Measurements from ENCODE around the gene NBL1. TPM values are rescaled to one million over a fixed set of nuclear protein-coding genes. Genes with fewer than 3 reads are reported as not detected.
"Not testable (repeated sequence)": the region's sequence is repeated elsewhere in the genome, so short reads cannot be mapped to it uniquely, and the experiment has no call there.

NBL1 gene
- total RNA-seq, 2 donors from 2014 or later, result 32.0 to 32.3 TPM

DNA sequence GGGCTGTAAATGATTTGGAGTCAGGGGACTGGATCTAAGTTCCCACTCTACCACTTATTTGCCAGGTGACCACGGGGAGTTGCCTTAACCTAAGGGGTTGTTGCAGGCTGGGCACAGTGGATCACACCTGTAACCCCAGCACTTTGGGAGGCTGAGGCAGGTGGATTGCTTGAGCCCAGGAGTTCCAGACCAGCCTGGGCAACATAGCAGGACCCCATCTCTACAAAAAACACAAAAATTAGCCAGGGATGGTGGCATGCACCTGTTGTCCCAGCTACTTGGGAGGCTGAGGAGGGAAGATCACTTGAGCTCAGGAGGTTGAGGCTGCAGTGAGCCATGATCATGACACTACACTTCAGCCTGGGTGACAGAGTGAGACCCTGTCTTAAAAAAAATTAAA lies 13.9 kb upstream of the NBL1 start:
- H3K36me3 Mint-ChIP-seq (ENCODE audit: low read depth); H3K9me3 ChIP-seq (ENCODE audit: control insufficient read depth, low read length, poor library complexity, severe bottlenecking); H3K4me3 Mint-ChIP-seq; H3K27me3 Mint-ChIP-seq; ATAC-seq; H3K4me1 Mint-ChIP-seq; DNase-seq: not testable (repeated sequence)
- peak overlapping the region; percentile 29 for H3K27ac Mint-ChIP-seq

DNA sequence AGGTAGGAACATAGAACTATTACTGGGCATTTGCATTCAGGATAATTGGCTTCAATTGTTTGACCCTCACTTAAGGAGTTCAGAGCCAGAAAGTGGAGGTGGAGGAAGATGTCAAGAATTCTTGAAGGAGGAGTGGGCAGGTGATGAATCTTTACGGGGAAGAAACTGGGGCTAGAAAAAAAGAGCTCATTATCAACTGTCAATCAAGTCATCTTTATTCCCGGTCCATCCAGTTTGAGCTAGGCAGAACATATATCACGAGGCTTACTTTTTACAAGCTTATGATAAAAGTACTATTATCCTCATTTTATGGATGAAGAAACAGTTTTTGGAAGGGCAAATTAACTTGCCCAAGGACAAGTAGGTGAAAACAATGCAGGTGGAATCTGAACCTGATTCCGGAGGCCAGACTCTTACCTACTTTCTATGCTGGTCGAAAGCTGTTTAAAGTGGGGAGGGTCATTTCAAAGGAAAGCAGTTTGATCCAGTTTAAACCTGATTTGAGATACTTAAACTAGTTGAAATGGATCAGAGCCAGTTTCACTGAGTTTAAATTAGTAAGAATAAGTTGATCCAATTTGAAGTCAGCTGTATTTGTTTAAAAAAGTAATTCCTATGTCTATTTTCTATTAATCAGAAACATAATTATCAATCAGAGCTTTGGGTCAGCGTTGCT lies 13.3 kb upstream of the NBL1 start:
- Mint-ChIP-seq H3K27ac (peak overlapping the region; percentile 29), H3K4me3 (no peak overlapping the region), H3K27me3 (no peaks in the 10 kb centered on the region), H3K4me1 (no peaks in the 10 kb centered on the region), H3K36me3 (ENCODE audit: low read depth) (no peaks in the 10 kb centered on the region)
- no peaks in the 10 kb centered on the region for H3K9me3 ChIP-seq (ENCODE audit: control insufficient read depth, low read length, poor library complexity, severe bottlenecking)
- DNase-seq, result no peak
- ATAC-seq, result no peak

DNA sequence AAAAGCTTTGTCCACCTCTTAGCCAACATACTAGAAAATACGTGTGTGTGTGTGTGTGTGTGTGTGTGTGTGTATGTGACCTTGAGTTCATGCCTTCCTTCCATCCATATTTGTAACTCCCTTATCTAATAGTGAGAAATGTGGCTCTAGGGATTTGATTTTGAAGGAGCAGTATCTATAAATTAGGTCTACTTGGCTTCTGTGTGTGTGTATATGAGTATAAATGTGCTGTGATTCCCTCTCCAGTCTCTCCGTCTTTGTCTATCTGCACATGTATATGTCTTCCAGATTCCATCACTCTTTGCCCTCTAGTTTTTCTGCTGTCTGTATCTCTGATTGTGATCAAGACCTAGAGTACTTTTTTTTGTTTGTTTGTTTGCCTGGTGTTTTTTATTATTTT lies 11.9 kb upstream of the NBL1 start:
- Mint-ChIP-seq H3K36me3 (ENCODE audit: low read depth) (no peaks in the 10 kb centered on the region), H3K27me3 (no peaks in the 10 kb centered on the region), H3K4me3 (no peak overlapping the region), H3K4me1 (no peaks in the 10 kb centered on the region), H3K27ac (peak overlapping the region; percentile 14)
- H3K9me3 ChIP-seq (ENCODE audit: control insufficient read depth, low read length, poor library complexity, severe bottlenecking), result no peaks in the 10 kb centered on the region
- ATAC-seq (no peak), DNase-seq (no peak)

DNA sequence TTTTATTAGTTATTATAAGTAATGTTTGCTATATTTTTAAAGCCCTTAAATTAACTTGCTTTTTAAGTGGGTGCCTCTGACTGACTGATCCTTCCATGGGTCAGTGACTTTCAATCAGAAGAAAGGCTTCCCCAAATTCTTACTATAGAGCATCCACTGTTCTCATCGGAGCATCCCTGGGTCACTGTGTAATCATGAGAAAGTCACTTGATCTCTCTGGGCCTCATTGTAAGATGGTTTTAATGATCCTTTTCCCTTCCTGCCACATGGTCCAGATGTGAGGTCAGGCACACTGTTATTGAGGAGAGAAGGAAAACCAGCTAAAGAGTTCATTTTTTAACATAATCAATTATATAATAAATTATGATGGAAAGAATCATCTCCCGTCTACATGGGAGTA lies 11.0 kb upstream of the NBL1 start:
- no peaks in the 10 kb centered on the region for H3K9me3 ChIP-seq (ENCODE audit: control insufficient read depth, low read length, poor library complexity, severe bottlenecking)
- ATAC-seq (no peak), DNase-seq (no peak)
- no peaks in the 10 kb centered on the region for H3K36me3 Mint-ChIP-seq (ENCODE audit: low read depth)
- H3K27ac Mint-ChIP-seq, result no peak overlapping the region
- no peaks in the 10 kb centered on the region for H3K4me1 Mint-ChIP-seq
- no peaks in the 10 kb centered on the region for H3K27me3 Mint-ChIP-seq
- no peak overlapping the region for H3K4me3 Mint-ChIP-seq

DNA sequence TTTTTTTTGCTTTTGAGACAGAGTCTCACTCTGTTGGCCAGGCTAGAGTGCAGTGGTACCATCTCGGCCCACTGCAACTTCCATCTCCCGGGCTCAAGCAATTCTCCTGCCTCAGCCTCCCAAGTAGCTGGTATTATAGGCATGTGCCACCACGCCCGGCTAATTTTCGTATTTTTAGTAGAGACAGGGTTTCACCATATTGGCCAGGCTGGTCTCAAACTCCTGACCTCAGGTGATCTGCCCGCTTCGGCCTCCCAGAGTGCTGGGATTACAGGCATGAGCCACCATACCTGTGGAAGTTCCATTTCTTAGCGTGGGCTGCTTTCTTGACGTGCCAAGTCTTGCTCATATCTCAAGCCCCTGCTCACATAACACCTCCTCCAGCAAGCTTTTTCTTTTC lies 9.0 kb upstream of the NBL1 start:
- H3K4me3 Mint-ChIP-seq; ATAC-seq; H3K9me3 ChIP-seq (ENCODE audit: control insufficient read depth, low read length, poor library complexity, severe bottlenecking); H3K27me3 Mint-ChIP-seq; H3K36me3 Mint-ChIP-seq (ENCODE audit: low read depth); DNase-seq; H3K4me1 Mint-ChIP-seq; H3K27ac Mint-ChIP-seq: not testable (repeated sequence)

DNA sequence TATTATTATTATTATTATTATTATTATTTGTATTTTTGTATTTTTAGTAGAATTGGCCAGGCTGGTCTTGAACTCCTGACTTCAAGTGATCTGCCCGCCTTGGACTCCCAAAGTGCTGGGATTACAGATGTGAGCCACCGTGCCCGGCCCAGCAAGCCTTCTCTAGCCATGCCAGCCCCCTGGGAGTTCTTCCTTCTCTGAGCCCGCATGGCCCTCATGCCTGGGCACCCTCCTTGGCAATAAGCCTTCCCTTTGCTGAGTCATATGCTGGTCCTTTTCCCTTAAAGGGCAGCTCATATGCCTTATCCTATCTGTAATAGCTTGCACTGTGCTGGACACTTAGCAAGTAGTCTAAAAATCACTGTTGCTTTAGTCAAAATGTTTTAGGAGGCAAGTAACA lies 8.5 kb upstream of the NBL1 start:
- no peaks in the 10 kb centered on the region for H3K9me3 ChIP-seq (ENCODE audit: control insufficient read depth, low read length, poor library complexity, severe bottlenecking)
- no peaks in the 10 kb centered on the region for H3K36me3 Mint-ChIP-seq (ENCODE audit: low read depth)
- no peak for ATAC-seq
- no peak overlapping the region for H3K4me3 Mint-ChIP-seq
- H3K4me1 Mint-ChIP-seq, result no peaks in the 10 kb centered on the region
- H3K27ac Mint-ChIP-seq, result no peak overlapping the region
- no peak for DNase-seq
- no peaks in the 10 kb centered on the region for H3K27me3 Mint-ChIP-seq

DNA sequence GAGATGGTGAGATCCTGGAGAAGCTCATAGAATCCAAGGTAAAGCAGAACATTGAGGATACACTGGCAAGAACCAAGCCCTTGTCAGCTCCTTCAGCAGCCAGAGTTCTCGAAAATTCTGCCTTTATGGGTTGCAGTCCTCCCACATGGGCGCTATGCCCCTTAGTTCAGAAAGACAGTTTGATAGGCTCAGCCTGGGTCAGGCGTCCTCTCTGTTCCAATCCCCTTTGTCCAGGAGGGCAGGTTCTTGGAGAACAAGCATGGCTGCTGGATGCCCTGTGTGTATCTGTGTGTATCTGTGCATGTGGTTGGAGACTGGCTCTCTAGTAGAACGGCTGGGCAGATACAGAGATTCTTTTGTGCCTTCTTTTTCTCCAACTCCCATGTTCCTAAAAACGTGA lies 8.0 kb upstream of the NBL1 start:
- H3K4me1 Mint-ChIP-seq, result no peaks in the 10 kb centered on the region
- H3K36me3 Mint-ChIP-seq (ENCODE audit: low read depth), result no peaks in the 10 kb centered on the region
- no peak overlapping the region for H3K4me3 Mint-ChIP-seq
- no peak overlapping the region for H3K27ac Mint-ChIP-seq
- ATAC-seq, result no peak
- DNase-seq, result no peak
- no peaks in the 10 kb centered on the region for H3K27me3 Mint-ChIP-seq
- no peaks in the 10 kb centered on the region for H3K9me3 ChIP-seq (ENCODE audit: control insufficient read depth, low read length, poor library complexity, severe bottlenecking)

DNA sequence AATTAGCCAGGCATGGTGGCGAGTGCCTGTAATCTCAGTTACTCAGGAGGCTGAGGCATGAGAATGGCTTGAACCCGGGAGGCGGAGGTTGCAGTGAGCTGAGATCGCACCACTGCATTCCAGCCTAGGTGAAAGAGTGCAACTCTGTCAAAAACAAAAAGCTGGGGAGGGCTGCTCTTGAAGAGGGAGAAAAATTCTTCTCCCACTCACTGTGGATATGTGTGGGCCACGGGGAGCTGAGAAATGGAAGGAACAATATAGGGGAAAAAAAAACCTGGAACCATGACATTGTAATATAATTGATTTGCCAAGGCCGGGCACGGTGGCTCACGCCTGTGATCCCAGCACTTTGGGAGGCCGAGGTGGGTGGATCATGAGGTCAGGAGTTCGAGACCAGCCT lies 7.4 kb upstream of the NBL1 start:
- H3K9me3 ChIP-seq (ENCODE audit: control insufficient read depth, low read length, poor library complexity, severe bottlenecking); H3K4me1 Mint-ChIP-seq; H3K27ac Mint-ChIP-seq; DNase-seq; ATAC-seq; H3K36me3 Mint-ChIP-seq (ENCODE audit: low read depth); H3K27me3 Mint-ChIP-seq: not testable (repeated sequence)
- H3K4me3 Mint-ChIP-seq, result peak overlapping the region; percentile 7

DNA sequence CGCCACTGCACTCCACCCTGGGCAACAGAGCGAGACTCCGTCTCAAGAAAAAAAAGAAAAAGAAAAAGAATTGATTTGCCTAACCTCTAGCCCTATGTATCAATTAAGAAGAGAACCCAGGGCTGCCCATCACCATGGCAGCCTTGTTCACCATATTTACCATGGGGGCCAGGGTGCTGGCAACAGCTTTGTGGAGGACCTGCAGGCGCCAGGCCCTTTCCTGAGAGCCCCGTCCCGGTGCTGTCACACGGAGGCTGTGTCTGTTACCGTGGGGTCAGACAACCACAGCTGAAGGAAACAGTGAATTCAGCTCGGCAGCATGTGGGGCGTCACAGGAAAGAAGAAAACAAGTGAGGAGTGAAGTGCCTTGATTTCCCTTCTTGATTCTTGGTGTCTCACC lies 6.5 kb upstream of the NBL1 start:
- DNase-seq (no peak), ATAC-seq (no peak)
- no peaks in the 10 kb centered on the region for H3K27me3 Mint-ChIP-seq
- no peak overlapping the region for H3K27ac Mint-ChIP-seq
- H3K4me3 Mint-ChIP-seq, result no peak overlapping the region
- no peaks in the 10 kb centered on the region for H3K9me3 ChIP-seq (ENCODE audit: control insufficient read depth, low read length, poor library complexity, severe bottlenecking)
- H3K36me3 Mint-ChIP-seq (ENCODE audit: low read depth), result no peaks in the 10 kb centered on the region
- H3K4me1 Mint-ChIP-seq, result no peaks in the 10 kb centered on the region

DNA sequence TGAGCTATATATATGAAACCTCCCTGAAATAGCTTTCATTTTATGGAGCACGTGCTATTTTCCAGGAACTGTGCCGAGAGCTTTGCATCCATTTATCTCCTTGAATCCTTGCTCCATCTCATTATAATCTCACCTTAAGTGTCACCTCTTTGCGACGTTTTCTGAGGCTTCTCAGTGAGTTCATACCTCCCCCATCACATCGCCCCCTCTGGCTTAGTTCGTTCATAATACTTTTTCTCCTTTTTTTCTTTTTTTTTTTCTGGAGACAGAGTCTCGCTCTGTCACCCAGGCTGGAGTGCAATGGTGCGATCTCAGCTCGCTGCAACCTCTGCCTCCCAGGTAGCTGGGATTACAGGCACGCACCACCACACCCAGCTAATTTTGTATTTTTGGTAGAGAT lies 4.9 kb upstream of the NBL1 start:
- H3K27me3 Mint-ChIP-seq; H3K9me3 ChIP-seq (ENCODE audit: control insufficient read depth, low read length, poor library complexity, severe bottlenecking); H3K27ac Mint-ChIP-seq; H3K4me1 Mint-ChIP-seq; ATAC-seq; H3K36me3 Mint-ChIP-seq (ENCODE audit: low read depth); DNase-seq; H3K4me3 Mint-ChIP-seq: not testable (repeated sequence)

DNA sequence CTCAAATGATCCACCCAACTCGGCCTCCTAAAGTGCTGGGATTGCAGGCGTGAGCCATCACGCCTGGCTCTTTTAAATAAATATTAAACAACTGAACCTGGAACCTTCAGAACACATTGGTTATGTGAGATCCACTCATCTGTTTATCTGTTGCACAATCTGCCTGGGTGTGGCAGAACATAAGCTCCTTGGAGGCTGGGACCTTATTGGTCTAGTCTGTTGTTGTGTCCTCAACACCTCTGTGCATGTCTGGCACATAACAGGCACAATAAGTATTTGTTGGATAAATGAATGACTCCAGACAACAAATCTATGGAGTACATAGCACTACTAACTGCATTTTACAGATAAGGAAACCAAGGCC lies 4.1 kb upstream of the NBL1 start:
- Mint-ChIP-seq H3K36me3 (ENCODE audit: low read depth) (peaks cover 3% of the 10 kb centered on the region), H3K4me3 (no peak overlapping the region), H3K27me3 (no peaks in the 10 kb centered on the region), H3K27ac (no peak overlapping the region), H3K4me1 (peaks cover 8% of the 10 kb centered on the region)
- DNase-seq, result no peak
- no peaks in the 10 kb centered on the region for H3K9me3 ChIP-seq (ENCODE audit: control insufficient read depth, low read length, poor library complexity, severe bottlenecking)
- ATAC-seq, result no peak

DNA sequence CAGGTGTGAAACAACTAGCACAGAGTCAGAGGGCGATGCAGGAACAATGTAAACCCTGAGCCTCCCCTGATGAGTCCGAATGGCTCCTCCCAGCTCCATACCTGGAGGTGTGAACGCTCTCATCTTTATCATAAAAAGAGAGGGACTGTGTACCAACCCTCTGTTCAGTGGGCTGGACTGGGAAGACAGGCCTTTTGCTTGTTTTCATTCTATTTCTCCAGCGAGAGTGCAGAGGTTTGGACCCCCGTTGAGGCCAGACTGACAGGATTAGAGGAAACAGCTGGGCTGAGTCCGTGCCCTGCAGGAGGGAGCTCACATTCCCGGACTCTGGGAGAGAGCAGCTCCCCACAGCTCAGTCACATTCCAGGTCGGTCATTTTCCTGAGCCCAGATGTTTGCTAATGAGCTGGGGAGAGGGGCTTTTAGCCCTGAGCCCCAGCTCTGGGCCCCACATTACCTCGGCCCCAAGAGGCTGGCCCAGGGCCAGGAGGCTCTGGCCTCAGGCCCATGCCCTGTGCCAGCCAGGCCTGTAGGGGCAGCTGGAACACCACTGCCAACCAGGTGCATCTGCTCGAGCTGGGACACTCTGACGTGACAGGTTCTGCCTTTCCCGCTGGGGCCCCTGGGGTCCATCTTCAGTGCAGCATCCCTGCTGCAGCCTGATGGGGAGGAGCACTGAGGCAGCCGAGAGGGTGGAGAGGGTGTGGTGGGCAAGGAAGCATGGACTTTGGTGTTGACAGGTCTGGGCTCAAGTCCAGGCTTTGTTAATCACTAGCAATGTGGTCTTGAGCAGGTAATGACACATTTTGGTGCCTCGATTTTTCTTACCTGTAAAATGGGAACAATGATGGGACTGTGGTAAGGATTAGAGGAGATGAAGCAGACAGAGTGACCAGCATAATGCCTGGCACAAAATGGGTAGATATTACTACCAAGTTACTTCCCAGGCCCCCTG lies 3.5 kb upstream of the NBL1 start:
- Mint-ChIP-seq H3K36me3 (ENCODE audit: low read depth) (peaks cover 3% of the 10 kb centered on the region), H3K27ac (no peak overlapping the region), H3K4me1 (peaks cover 8% of the 10 kb centered on the region), H3K27me3 (no peaks in the 10 kb centered on the region), H3K4me3 (no peak overlapping the region)
- DNase-seq (no peak), ATAC-seq (no peak)
- H3K9me3 ChIP-seq (ENCODE audit: control insufficient read depth, low read length, poor library complexity, severe bottlenecking), result no peaks in the 10 kb centered on the region

DNA sequence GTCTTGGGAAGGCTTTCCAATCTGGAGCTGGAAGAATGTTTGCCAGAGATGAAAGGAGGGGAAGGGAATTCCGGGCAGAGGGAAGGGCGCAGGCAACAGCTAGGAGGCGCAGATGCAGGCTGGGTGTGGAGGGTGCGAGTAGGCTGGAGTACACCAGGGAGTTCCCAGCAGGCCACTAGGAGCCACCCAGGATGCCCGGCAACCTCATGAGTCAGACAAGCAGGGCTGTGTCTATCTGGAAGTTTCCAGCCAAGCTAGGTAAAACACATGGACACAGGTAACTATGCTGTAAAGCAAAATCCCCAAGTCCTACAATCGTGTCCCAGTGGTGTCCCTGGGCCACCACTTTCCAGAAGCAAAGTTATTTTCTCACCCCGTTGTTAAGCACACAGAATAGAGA lies 990 bp upstream of the NBL1 start:
- Mint-ChIP-seq H3K4me1 (peaks cover 28% of the 10 kb centered on the region), H3K4me3 (peak overlapping the region; percentile 88), H3K27me3 (no peaks in the 10 kb centered on the region), H3K27ac (peak overlapping the region; percentile 75), H3K36me3 (ENCODE audit: low read depth) (peaks cover 3% of the 10 kb centered on the region)
- H3K9me3 ChIP-seq (ENCODE audit: control insufficient read depth, low read length, poor library complexity, severe bottlenecking), result no peaks in the 10 kb centered on the region
- ATAC-seq, result no peak
- no peak for DNase-seq

DNA sequence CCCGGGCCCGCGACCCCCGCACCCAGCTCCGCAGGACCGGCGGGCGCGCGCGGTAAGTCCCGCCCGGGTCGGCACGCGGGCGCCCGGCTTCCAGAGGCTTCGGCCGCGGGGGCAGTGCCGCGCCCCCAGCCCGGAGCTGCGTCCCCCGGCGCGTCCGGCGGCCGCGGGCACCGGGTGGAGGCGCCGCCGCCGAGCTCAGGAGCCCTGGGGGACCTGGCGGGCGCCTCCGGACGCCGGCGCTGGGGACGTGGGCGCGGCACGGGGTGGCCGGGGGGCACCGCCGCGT lies 227 bp downstream of the NBL1 start:
- no peak for DNase-seq
- no peak for ATAC-seq
- Mint-ChIP-seq H3K27me3 (no peaks in the 10 kb centered on the region), H3K4me3 (peak overlapping the region; percentile 88), H3K27ac (peak overlapping the region; percentile 92), H3K36me3 (ENCODE audit: low read depth) (peaks cover 3% of the 10 kb centered on the region), H3K4me1 (peaks cover 28% of the 10 kb centered on the region)
- no peaks in the 10 kb centered on the region for H3K9me3 ChIP-seq (ENCODE audit: control insufficient read depth, low read length, poor library complexity, severe bottlenecking)
